Sigmoid colon (tissue), 7 donors: ENCODE data around the gene CACNA1C. TPM values are rescaled to one million over a fixed set of nuclear protein-coding genes. Genes with fewer than 3 reads are reported as not detected.

Source experiments
- DNase-seq: peaks from one replicate; pipeline ENCODE4 v3.0.0-alpha.2; 2019
- H3K27ac ChIP-seq, 4 donors: fragments of 200-600 bp; sonication (generic); one replicate each; pipeline ENCODE4 v1.5.1; 2016 to 2019; ENCODE audit warnings: mild to moderate bottlenecking in 1 of 4
- H3K27me3 ChIP-seq, 3 donors: fragments of 200-600 bp; sonication (generic); one replicate each; pipeline ENCODE4 v1.5.1; 2019; ENCODE audit warnings: mild to moderate bottlenecking in 1 of 3
- H3K36me3 ChIP-seq, 4 donors: fragments of 200-600 bp; sonication (generic); one replicate each; pipeline ENCODE4 v1.5.1; 2016 to 2019
- H3K4me1 ChIP-seq, 4 donors: fragments of 200-600 bp; sonication (generic); one replicate each; pipeline ENCODE4 v1.5.1; 2017 to 2019
- H3K4me3 ChIP-seq, 4 donors: fragments of 200-600 bp; sonication (generic); one replicate each; pipeline ENCODE4 v1.5.1; 2017 to 2019; ENCODE audit warnings: mild to moderate bottlenecking in 2 of 4, moderate library complexity in 1 of 4
- H3K9me3 ChIP-seq, 4 donors: fragments of 200-600 bp in 3 of 4; sonication (generic) in 3 of 4; one replicate each; pipeline versions ENCODE4 v1.5.1 to v1.6.1; 2013 to 2019
- CTCF ChIP-seq, 4 experiments: fragments of 450-650 bp in 3 of 4; fragments of 200-600 bp in 1 of 4; IDR thresholded peaks; one replicate each; pipeline ENCODE4 v1.5.1; 2016 to 2019; ENCODE audit warnings: antibody characterized with exemption in 4 of 4, mild to moderate bottlenecking in 3 of 4, moderate library complexity in 2 of 4
- EP300 ChIP-seq, 4 donors: sonication (generic); formaldehyde crosslinking; IDR thresholded peaks; one replicate each; pipeline ENCODE4 v1.6.1; 2017; ENCODE audit warnings: antibody characterized with exemption in 4 of 4
- POLR2A ChIP-seq, 2 donors: fragments of 450-650 bp; IDR thresholded peaks; one replicate each; pipeline ENCODE4 v1.6.1; 2016; ENCODE audit warnings: antibody characterized with exemption in 2 of 2, mild to moderate bottlenecking in 2 of 2, moderate library complexity in 2 of 2
- POLR2AphosphoS5 ChIP-seq, 4 donors: sonication (generic); formaldehyde crosslinking; IDR thresholded peaks; one replicate each; pipeline ENCODE4 v1.6.1; 2017; ENCODE audit warnings: antibody characterized with exemption in 4 of 4
- WGBS, 2 donors: extraction: QIAGEN DNeasy Blood & Tissue Kit; methylation state at CpG; one replicate each; pipeline ENCODE4 v1.1.7; 2013; 5-methylcytosine and 5-hydroxymethylcytosine counted together
- intact Hi-C: fragments of 100-400 bp; cut with DNase I; formaldehyde crosslinking; loops from one replicate; pipeline ENCODE4 v1.15.1; 2023
- polyA plus RNA-seq, 3 donors: library from polyadenylated mRNA; stranded (reverse); fragments of 200-250 nt; gene quantifications; one replicate each; pipeline ENCODE4 v1.2.3, GENCODE V29; 2013
- total RNA-seq, 4 donors: library from RNA; depleted of rRNA; stranded (reverse); fragments of >200 nt; gene quantifications; one replicate each; pipeline ENCODE4 v1.1.0, GENCODE V29; 2016
- donor health status: healthy with polysubstance abuse.
- donor health status: Bipolar disorder and iron deficiency.
- donor health status: healthy.

Gene CACNA1C
- total and polyA plus RNA-seq, 7 donors = 0.46 to 213 (median 62.0) TPM

GRCh38 chr12:2614341-2614740, 561.6 kb downstream of the CACNA1C start:
- no peaks in the 10 kb centered on the region for H3K9me3 ChIP-seq
- no peaks in the 10 kb centered on the region for H3K27me3 ChIP-seq
- peaks cover 0 to 28% (median 17%) of the 10 kb centered on the region in 4 donors for H3K4me1 ChIP-seq
- no peak for DNase-seq
- TF ChIP-seq EP300 (IDR thresholded peaks at IDR 0.05) (no peak), CTCF (IDR thresholded peaks at IDR 0.05) (no peak), POLR2A (IDR thresholded peaks at IDR 0.05) (no peak), POLR2AphosphoS5 (IDR thresholded peaks at IDR 0.05) (no peak)
- H3K27ac ChIP-seq = peak overlapping the region in 3 of 4 donors; percentile 50 to 72 (median 68)
- no peak overlapping the region for H3K4me3 ChIP-seq
- H3K36me3 ChIP-seq = peaks cover 15 to 98% (median 34%) of the 10 kb centered on the region in 4 donors
- intact Hi-C loops = no loop called here

GRCh38 chr12:2615665-2616402, 563.0 kb downstream of the CACNA1C start:
- H3K36me3 ChIP-seq = peaks cover 11 to 98% (median 29%) of the 10 kb centered on the region in 4 donors
- DNase-seq = no peak
- WGBS, 2 donors = 75 to 85% methylated on average over 14 of the region's 14 CpGs

GRCh38 chr12:2616763-2617162, 564.0 kb downstream of the CACNA1C start:
- Histone ChIP-seq H3K27me3 (no peaks in the 10 kb centered on the region), H3K9me3 (no peaks in the 10 kb centered on the region), H3K27ac (no peak overlapping the region), H3K4me3 (no peak overlapping the region), H3K36me3 (peaks cover 9 to 99% (median 31%) of the 10 kb centered on the region in 4 donors), H3K4me1 (peaks cover 0 to 28% (median 17%) of the 10 kb centered on the region in 4 donors)
- intact Hi-C loops = no loop called here
- DNase-seq = no peak
- no peak for TF ChIP-seq CTCF (IDR thresholded peaks at IDR 0.05)
- TF ChIP-seq POLR2A (IDR thresholded peaks at IDR 0.05) = no peak
- TF ChIP-seq POLR2AphosphoS5 (IDR thresholded peaks at IDR 0.05) = no peak
- no peak for TF ChIP-seq EP300 (IDR thresholded peaks at IDR 0.05)
- 55 to 77% methylated on average over 10 of the region's 10 CpGs for WGBS, 2 donors

More at GRCh38 chr12:2615665-2616402, 563.0 kb downstream of the CACNA1C start:
- H3K9me3 ChIP-seq = no peaks in the 10 kb centered on the region
- no peak overlapping the region for H3K4me3 ChIP-seq
- peaks cover 0 to 28% (median 17%) of the 10 kb centered on the region in 4 donors for H3K4me1 ChIP-seq
- H3K27ac ChIP-seq = no peak overlapping the region
- intact Hi-C loops = no loop called here
- H3K27me3 ChIP-seq = no peaks in the 10 kb centered on the region
- TF ChIP-seq CTCF (IDR thresholded peaks at IDR 0.05) = no peak
- no peak for TF ChIP-seq POLR2AphosphoS5 (IDR thresholded peaks at IDR 0.05)
- no peak for TF ChIP-seq POLR2A (IDR thresholded peaks at IDR 0.05)
- TF ChIP-seq EP300 (IDR thresholded peaks at IDR 0.05) = no peak

- H3K36me3 ChIP-seq = peaks cover 3 to 99% (median 32%) of the 10 kb centered on the region in 4 donors
- no peak overlapping the region for H3K4me3 ChIP-seq
- DNase-seq = no peak
- H3K9me3 ChIP-seq = no peaks in the 10 kb centered on the region
- H3K27ac ChIP-seq = no peak overlapping the region
- intact Hi-C loops = no loop called here
- TF ChIP-seq POLR2A (IDR thresholded peaks at IDR 0.05) (no peak), POLR2AphosphoS5 (IDR thresholded peaks at IDR 0.05) (no peak), EP300 (IDR thresholded peaks at IDR 0.05) (no peak), CTCF (IDR thresholded peaks at IDR 0.05) (no peak)
- peaks cover 0 to 28% (median 17%) of the 10 kb centered on the region in 4 donors for H3K4me1 ChIP-seq
- 89 to 90% methylated on average over 8 of the region's 8 CpGs for WGBS, 2 donors
- no peaks in the 10 kb centered on the region for H3K27me3 ChIP-seq
Observed at GRCh38 chr12:2617365-2617764, 564.6 kb downstream of the CACNA1C start.
